ENCODE measurements around the gene IL23R.
"Not testable (repeated sequence)": the region's sequence is repeated elsewhere in the genome, so short reads cannot be mapped to it uniquely, and the experiment has no call there.

- TF ChIP-seq CTCF, POLR2A, EP300 (IDR thresholded peaks at IDR 0.05): not testable (repeated sequence)
These were observed 18.3 kb upstream of the IL23R start for GRCh38 chr1:67147973-67148372.
